RWPE2 (cell line): ENCODE results near the gene SIRPD.

Experiments
- ATAC-seq: fragments of 200-7000 bp; cut with Tn5 transposase; 3 replicates; pipeline ENCODE4 v1.9.1; 2021; ENCODE audit warnings: low read depth
- DNase-seq: peaks from one replicate; pipeline ENCODE4 v3.0.0-alpha.2; 2020; ENCODE audit warnings: low spot score
- H3K27ac ChIP-seq: fragments of 450-650 bp; 2 replicates; pipeline ENCODE4 v1.5.1; 2017; ENCODE audit warnings: mild to moderate bottlenecking; ENCODE audit not compliant: poor library complexity, severe bottlenecking
- H3K27me3 ChIP-seq: fragments of 250-450 bp; sonication (Bioruptor Pico); 2 replicates; pipeline ENCODE4 v1.5.1; 2021; ENCODE audit warnings: mild to moderate bottlenecking, moderate library complexity; ENCODE audit not compliant: insufficient read depth, poor library complexity, severe bottlenecking
- H3K36me3 ChIP-seq: fragments of 250-450 bp; sonication (Bioruptor Pico); 2 replicates; pipeline ENCODE4 v1.5.1; 2020; ENCODE audit warnings: low read depth, mild to moderate bottlenecking, moderate library complexity
- H3K4me1 ChIP-seq: fragments of 250-450 bp; sonication (Bioruptor Pico); 2 replicates; pipeline ENCODE4 v1.5.1; 2021; ENCODE audit warnings: mild to moderate bottlenecking, moderate library complexity; ENCODE audit not compliant: insufficient read depth, poor library complexity, severe bottlenecking
- H3K4me3 ChIP-seq: fragments of 250-450 bp; sonication (Bioruptor Pico); 2 replicates; pipeline ENCODE4 v1.5.1; 2021; ENCODE audit warnings: mild to moderate bottlenecking, moderate library complexity; ENCODE audit not compliant: severe bottlenecking
- H3K9me3 ChIP-seq: fragments of 250-450 bp; sonication (Bioruptor Pico); 2 replicates; pipeline ENCODE4 v1.5.1; 2021; ENCODE audit warnings: mild to moderate bottlenecking, moderate library complexity; ENCODE audit not compliant: severe bottlenecking
- CTCF ChIP-seq: fragments of 450-650 bp; IDR thresholded peaks from one replicate; pipeline ENCODE4 v1.5.1; 2017; ENCODE audit warnings: mild to moderate bottlenecking, moderate library complexity; ENCODE audit not compliant: poor library complexity, severe bottlenecking

Gene SIRPD

GRCh38 chr20:1491860-1492642, 65.5 kb downstream of the SIRPD start:
- ATAC-seq (no peak), DNase-seq (no peak)
- H3K4me1 ChIP-seq, result peaks cover 25% of the 10 kb centered on the region
- TF ChIP-seq CTCF, result no peak
- no peaks in the 10 kb centered on the region for H3K36me3 ChIP-seq
- H3K4me3 ChIP-seq, result no peak overlapping the region
- H3K27me3 ChIP-seq, result no peaks in the 10 kb centered on the region
- no peaks in the 10 kb centered on the region for H3K9me3 ChIP-seq
- peak overlapping the region; percentile 98 for H3K27ac ChIP-seq

GRCh38 chr20:1491281-1491840, 66.1 kb downstream of the SIRPD start, which contains the start of gene SIRPB2:
SIRPB2 (minus strand) TSS chr20:1491420; CDS start chr20:1491359, 61 bp downstream.
- H3K4me1 ChIP-seq, result peaks cover 28% of the 10 kb centered on the region
- no peaks in the 10 kb centered on the region for H3K36me3 ChIP-seq
- H3K27ac ChIP-seq, result peak within 1 kb of the TSS; percentile 98
- H3K27me3 ChIP-seq, result no peaks in the 10 kb centered on the region
- ATAC-seq, result no peak
- no peak within 1 kb of the TSS for H3K4me3 ChIP-seq
- TF ChIP-seq CTCF, result no peak
- no peak for DNase-seq
- no peaks in the 10 kb centered on the region for H3K9me3 ChIP-seq

- ATAC-seq, result no peak
- Histone ChIP-seq H3K36me3 (no peaks in the 10 kb centered on the region), H3K4me3 (no peak overlapping the region), H3K27me3 (no peaks in the 10 kb centered on the region), H3K9me3 (no peaks in the 10 kb centered on the region), H3K4me1 (peaks cover 29% of the 10 kb centered on the region), H3K27ac (peak overlapping the region; percentile 98)
- no peak for TF ChIP-seq CTCF
- no peak for DNase-seq
Measured at GRCh38 chr20:1490643-1491195, 66.8 kb downstream of the SIRPD start.

GRCh38 chr20:1489764-1490436, 67.6 kb downstream of the SIRPD start:
- Histone ChIP-seq H3K9me3 (no peaks in the 10 kb centered on the region), H3K4me1 (peaks cover 31% of the 10 kb centered on the region), H3K36me3 (no peaks in the 10 kb centered on the region), H3K4me3 (no peak overlapping the region), H3K27ac (peak overlapping the region; percentile 98), H3K27me3 (no peaks in the 10 kb centered on the region)
- DNase-seq (no peak), ATAC-seq (peak; percentile 95)
- no peak for TF ChIP-seq CTCF
